ENCODE results near the gene ZNF653.
"Not testable (repeated sequence)": the region's sequence is repeated elsewhere in the genome, so short reads cannot be mapped to it uniquely, and the experiment has no call there.

The ZNF653 gene

GRCh38 chr19:11480715-11481533 is 24.7 kb downstream of the ZNF653 start, which contains the start of gene ELAVL3:
TSS of gene ELAVL3 (minus strand) at chr19:11481046. CDS start at chr19:11480608, 438 bp downstream.
- no peak for DNase-seq (ENCODE audit: low spot score)

- no peak for DNase-seq (ENCODE audit: low spot score)
Measured at GRCh38 chr19:11479898-11480714, 25.5 kb downstream of the ZNF653 start.

GRCh38 chr19:11479090-11479897 is 26.3 kb downstream of the ZNF653 start:
- peak; percentile 60 for DNase-seq (ENCODE audit: low spot score)

- no peak for DNase-seq (ENCODE audit: low spot score)
Measured at GRCh38 chr19:11478167-11479089, 27.2 kb downstream of the ZNF653 start.

GRCh38 chr19:11475861-11476260 is 29.8 kb downstream of the ZNF653 start:
- no peak for DNase-seq (ENCODE audit: low spot score)

GRCh38 chr19:11475343-11475742 is 30.3 kb downstream of the ZNF653 start:
- DNase-seq (ENCODE audit: low spot score), result not testable (repeated sequence)

GRCh38 chr19:11473725-11474124 is 31.9 kb downstream of the ZNF653 start:
- no peak for DNase-seq (ENCODE audit: low spot score)

GRCh38 chr19:11468266-11468845 is 37.3 kb downstream of the ZNF653 start:
- DNase-seq (ENCODE audit: low spot score), result not testable (repeated sequence)

GRCh38 chr19:11465600-11465999 is 40.0 kb downstream of the ZNF653 start:
- no peak for DNase-seq (ENCODE audit: low spot score)

- no peak for DNase-seq (ENCODE audit: low spot score)
Measured at GRCh38 chr19:11464333-11465265, 41.0 kb downstream of the ZNF653 start.

- DNase-seq (ENCODE audit: low spot score), result no peak
Measured at GRCh38 chr19:11463391-11463790, 42.2 kb downstream of the ZNF653 start.

- DNase-seq (ENCODE audit: low spot score), result no peak
Measured at GRCh38 chr19:11461453-11461852, 44.2 kb downstream of the ZNF653 start.

- no peak for DNase-seq (ENCODE audit: low spot score)
Measured at GRCh38 chr19:11460207-11460606, 45.4 kb downstream of the ZNF653 start.

- DNase-seq (ENCODE audit: low spot score), result not testable (repeated sequence)
Measured at GRCh38 chr19:11458912-11459311, 46.7 kb downstream of the ZNF653 start.

- no peak for DNase-seq (ENCODE audit: low spot score)
Measured at GRCh38 chr19:11458236-11458900, 47.3 kb downstream of the ZNF653 start.

GRCh38 chr19:11457831-11458230 is 47.8 kb downstream of the ZNF653 start:
- DNase-seq (ENCODE audit: low spot score), result no peak

GRCh38 chr19:11457115-11457514 is 48.5 kb downstream of the ZNF653 start:
- DNase-seq (ENCODE audit: low spot score), result peak; percentile 57

- no peak for DNase-seq (ENCODE audit: low spot score)
Measured at GRCh38 chr19:11456659-11457058, 49.0 kb downstream of the ZNF653 start.

- not testable (repeated sequence) for DNase-seq (ENCODE audit: low spot score)
Measured at GRCh38 chr19:11455233-11455554, 50.4 kb downstream of the ZNF653 start.

Measured in AG08396 (cell line).